Measurements from ENCODE around the gene TMEM255B.
"Not testable (repeated sequence)": the region's sequence is repeated elsewhere in the genome, so short reads cannot be mapped to it uniquely, and the experiment has no call there.

The TMEM255B gene

GRCh38 chr13:113747291-113747833, 11.7 kb upstream of the TMEM255B start:
- Mint-ChIP-seq H3K9me3 (peaks cover 7% of the 10 kb centered on the region), H3K36me3 (ENCODE audit: insufficient read depth) (peaks cover 7% of the 10 kb centered on the region), H3K4me3 (no peak overlapping the region), H3K27me3 (peaks cover 27% of the 10 kb centered on the region), H3K4me1 (peaks cover 6% of the 10 kb centered on the region), H3K27ac (ENCODE audit: low read depth) (no peak overlapping the region)
- no peak for DNase-seq (ENCODE audit: low spot score in 2 of 2)
- no peak for ATAC-seq (replicated peaks; ENCODE audit: extremely low read depth, poor library complexity, severe bottlenecking)

GRCh38 chr13:113748101-113748861, 10.7 kb upstream of the TMEM255B start:
- H3K4me3 Mint-ChIP-seq: no peak overlapping the region
- H3K27ac Mint-ChIP-seq (ENCODE audit: low read depth): no peak overlapping the region
- H3K9me3 Mint-ChIP-seq: peaks cover 7% of the 10 kb centered on the region
- H3K4me1 Mint-ChIP-seq: peaks cover 6% of the 10 kb centered on the region
- H3K36me3 Mint-ChIP-seq (ENCODE audit: insufficient read depth): peaks cover 7% of the 10 kb centered on the region
- ATAC-seq (replicated peaks; ENCODE audit: extremely low read depth, poor library complexity, severe bottlenecking) (no peak), DNase-seq (ENCODE audit: low spot score in 2 of 2) (no peak)
- peaks cover 20% of the 10 kb centered on the region for H3K27me3 Mint-ChIP-seq

- no peak for ATAC-seq (replicated peaks; ENCODE audit: extremely low read depth, poor library complexity, severe bottlenecking)
Observed at GRCh38 chr13:113748862-113749451, 10.1 kb upstream of the TMEM255B start.

GRCh38 chr13:113749507-113749906, 9.5 kb upstream of the TMEM255B start:
- Mint-ChIP-seq H3K27ac (ENCODE audit: low read depth) (no peak overlapping the region), H3K9me3 (peaks cover 7% of the 10 kb centered on the region), H3K27me3 (peaks cover 17% of the 10 kb centered on the region), H3K4me1 (peaks cover 6% of the 10 kb centered on the region), H3K4me3 (no peak overlapping the region), H3K36me3 (ENCODE audit: insufficient read depth) (peaks cover 7% of the 10 kb centered on the region)
- ATAC-seq (replicated peaks; ENCODE audit: extremely low read depth, poor library complexity, severe bottlenecking): no peak
- DNase-seq (ENCODE audit: low spot score in 2 of 2): no peak

More at GRCh38 chr13:113748862-113749451, 10.1 kb upstream of the TMEM255B start:
- Mint-ChIP-seq H3K27ac (ENCODE audit: low read depth) (no peak overlapping the region), H3K9me3 (peaks cover 7% of the 10 kb centered on the region), H3K36me3 (ENCODE audit: insufficient read depth) (peaks cover 7% of the 10 kb centered on the region), H3K4me1 (peaks cover 6% of the 10 kb centered on the region), H3K27me3 (peaks cover 16% of the 10 kb centered on the region), H3K4me3 (no peak overlapping the region)
- no peak for DNase-seq (ENCODE audit: low spot score in 2 of 2)

DNA sequence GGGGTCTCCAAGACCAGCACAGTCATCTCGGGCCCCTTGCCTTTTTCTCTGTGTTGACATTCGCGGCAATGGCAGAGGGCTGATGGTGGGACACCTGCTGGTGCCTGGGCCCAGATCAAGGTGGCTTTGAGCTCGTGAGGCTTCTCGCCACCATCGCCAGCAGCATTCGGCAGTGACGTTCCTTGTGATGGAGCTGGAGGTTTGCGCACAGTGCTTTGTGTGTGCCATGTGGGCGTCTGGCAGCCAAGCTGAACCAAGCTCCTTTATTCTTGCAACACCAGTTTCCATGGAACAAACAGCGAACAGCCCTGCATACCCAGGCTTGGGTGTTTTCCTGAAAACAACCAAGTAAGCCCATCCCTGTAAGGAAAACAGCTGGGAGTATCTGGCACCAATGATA, 9.1 kb upstream of the TMEM255B start:
- ATAC-seq (replicated peaks; ENCODE audit: extremely low read depth, poor library complexity, severe bottlenecking) (no peak), DNase-seq (ENCODE audit: low spot score in 2 of 2) (no peak)
- Mint-ChIP-seq H3K27me3 (peaks cover 17% of the 10 kb centered on the region), H3K36me3 (ENCODE audit: insufficient read depth) (peaks cover 7% of the 10 kb centered on the region), H3K4me1 (peaks cover 6% of the 10 kb centered on the region), H3K27ac (ENCODE audit: low read depth) (no peak overlapping the region), H3K9me3 (peaks cover 7% of the 10 kb centered on the region), H3K4me3 (no peak overlapping the region)

DNA sequence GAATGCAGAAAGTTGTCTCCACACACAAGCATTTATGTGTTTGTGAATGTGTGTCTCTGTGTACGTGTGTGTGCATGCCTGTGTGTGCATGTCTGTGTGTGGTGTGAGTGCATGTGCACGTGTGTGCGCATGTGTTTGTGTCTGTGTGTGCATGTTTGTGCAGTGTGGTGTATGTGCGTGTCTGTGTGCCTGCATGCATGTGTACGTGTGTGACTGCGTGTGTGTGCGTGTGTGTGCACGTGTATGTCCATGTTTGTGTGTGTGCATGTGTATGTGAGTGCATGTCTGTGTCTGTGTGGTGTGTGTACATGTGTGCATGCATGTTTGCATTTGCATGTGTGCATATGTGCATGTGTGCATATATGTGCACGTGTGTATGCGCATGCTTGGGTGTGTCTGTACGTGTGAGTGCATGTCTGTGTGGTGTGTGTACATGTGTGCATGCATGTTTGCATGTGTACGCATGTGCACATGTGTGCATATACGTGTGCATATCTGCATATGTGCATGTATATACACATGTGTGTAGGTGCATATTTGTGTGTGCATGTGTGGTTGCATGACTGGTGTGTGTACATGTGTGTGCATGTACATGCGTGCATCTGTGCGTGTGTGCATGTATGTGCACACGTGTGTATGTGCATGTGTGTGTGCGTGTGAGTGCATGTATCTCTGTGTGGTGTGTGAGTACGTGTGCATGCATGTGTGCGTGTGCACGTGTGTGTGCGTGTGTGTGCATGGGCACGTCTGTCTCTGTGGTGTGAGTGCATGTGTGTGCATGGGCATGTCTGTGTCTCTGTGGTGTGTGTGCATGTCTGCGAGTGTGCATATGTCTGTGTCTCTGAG, 8.2 kb upstream of the TMEM255B start:
- H3K9me3 Mint-ChIP-seq: peaks cover 7% of the 10 kb centered on the region
- DNase-seq (ENCODE audit: low spot score in 2 of 2): no peak
- H3K27ac Mint-ChIP-seq (ENCODE audit: low read depth): no peak overlapping the region
- H3K27me3 Mint-ChIP-seq: peaks cover 11% of the 10 kb centered on the region
- H3K36me3 Mint-ChIP-seq (ENCODE audit: insufficient read depth): peaks cover 7% of the 10 kb centered on the region
- H3K4me1 Mint-ChIP-seq: peaks cover 6% of the 10 kb centered on the region
- no peak overlapping the region for H3K4me3 Mint-ChIP-seq
- no peak for ATAC-seq (replicated peaks; ENCODE audit: extremely low read depth, poor library complexity, severe bottlenecking)

- no peak for DNase-seq (ENCODE audit: low spot score in 2 of 2)
- Mint-ChIP-seq H3K4me3 (no peak overlapping the region), H3K27ac (ENCODE audit: low read depth) (no peak overlapping the region), H3K27me3 (peaks cover 14% of the 10 kb centered on the region), H3K4me1 (no peaks in the 10 kb centered on the region), H3K36me3 (ENCODE audit: insufficient read depth) (peaks cover 5% of the 10 kb centered on the region), H3K9me3 (peaks cover 7% of the 10 kb centered on the region)
- no peak for ATAC-seq (replicated peaks; ENCODE audit: extremely low read depth, poor library complexity, severe bottlenecking)
Observed at GRCh38 chr13:113751491-113751890, 7.5 kb upstream of the TMEM255B start.

GRCh38 chr13:113752211-113752986, 6.6 kb upstream of the TMEM255B start:
- H3K36me3 Mint-ChIP-seq (ENCODE audit: insufficient read depth); H3K9me3 Mint-ChIP-seq; ATAC-seq (replicated peaks; ENCODE audit: extremely low read depth, poor library complexity, severe bottlenecking); H3K27ac Mint-ChIP-seq (ENCODE audit: low read depth); DNase-seq (ENCODE audit: low spot score in 2 of 2); H3K4me1 Mint-ChIP-seq; H3K4me3 Mint-ChIP-seq: not testable (repeated sequence)
- peaks cover 23% of the 10 kb centered on the region for H3K27me3 Mint-ChIP-seq

DNA sequence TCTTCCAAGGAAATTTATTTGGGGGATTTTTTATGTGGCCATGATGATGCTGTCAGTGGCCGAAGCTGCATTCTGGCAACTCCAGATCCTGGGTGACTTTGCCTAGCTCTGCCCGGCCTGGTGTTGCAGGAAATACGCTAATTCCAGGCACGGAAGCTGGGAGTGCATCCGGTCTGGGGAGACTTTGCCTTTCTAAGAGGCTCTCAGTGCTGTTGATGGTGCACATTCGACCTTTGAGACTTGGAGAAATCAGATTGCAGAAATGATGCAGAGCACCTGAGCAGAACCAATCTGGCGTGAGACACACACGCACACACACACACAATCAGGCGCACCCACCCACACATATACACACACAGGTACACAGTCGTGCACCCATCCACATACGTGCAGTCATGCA, 5.9 kb upstream of the TMEM255B start:
- H3K4me1 Mint-ChIP-seq: no peaks in the 10 kb centered on the region
- DNase-seq (ENCODE audit: low spot score in 2 of 2) (no peak), ATAC-seq (replicated peaks; ENCODE audit: extremely low read depth, poor library complexity, severe bottlenecking) (no peak)
- H3K9me3 Mint-ChIP-seq: peaks cover 7% of the 10 kb centered on the region
- H3K36me3 Mint-ChIP-seq (ENCODE audit: insufficient read depth): peaks cover 3% of the 10 kb centered on the region
- peaks cover 24% of the 10 kb centered on the region for H3K27me3 Mint-ChIP-seq
- no peak overlapping the region for H3K4me3 Mint-ChIP-seq
- no peak overlapping the region for H3K27ac Mint-ChIP-seq (ENCODE audit: low read depth)

- H3K4me3 Mint-ChIP-seq: no peak overlapping the region
- H3K4me1 Mint-ChIP-seq: peaks cover 7% of the 10 kb centered on the region
Observed at GRCh38 chr13:113754242-113754641, 4.8 kb upstream of the TMEM255B start.

GRCh38 chr13:113754691-113755090, 4.3 kb upstream of the TMEM255B start:
- H3K27me3 Mint-ChIP-seq: peaks cover 32% of the 10 kb centered on the region
- ATAC-seq (replicated peaks; ENCODE audit: extremely low read depth, poor library complexity, severe bottlenecking) (no peak), DNase-seq (ENCODE audit: low spot score in 2 of 2) (no peak)
- no peak overlapping the region for H3K4me3 Mint-ChIP-seq
- H3K27ac Mint-ChIP-seq (ENCODE audit: low read depth): no peak overlapping the region
- peaks cover 5% of the 10 kb centered on the region for H3K36me3 Mint-ChIP-seq (ENCODE audit: insufficient read depth)
- H3K4me1 Mint-ChIP-seq: peaks cover 11% of the 10 kb centered on the region
- H3K9me3 Mint-ChIP-seq: peaks cover 7% of the 10 kb centered on the region

More at GRCh38 chr13:113754242-113754641, 4.8 kb upstream of the TMEM255B start:
- no peak for ATAC-seq (replicated peaks; ENCODE audit: extremely low read depth, poor library complexity, severe bottlenecking)
- Mint-ChIP-seq H3K9me3 (peaks cover 7% of the 10 kb centered on the region), H3K27ac (ENCODE audit: low read depth) (no peak overlapping the region), H3K27me3 (peaks cover 27% of the 10 kb centered on the region), H3K36me3 (ENCODE audit: insufficient read depth) (peaks cover 3% of the 10 kb centered on the region)
- DNase-seq (ENCODE audit: low spot score in 2 of 2): no peak
